ENCODE results near the gene BTN3A1. TPM values are rescaled to one million over a fixed set of nuclear protein-coding genes. Genes with fewer than 3 reads are reported as not detected.

BTN3A1 gene
- 23.8 and 41.1 TPM in 2 replicates for total RNA-seq

GRCh38 chr6:26401987-26402658 is at the start of gene BTN3A1:
Gene BTN3A1 (plus strand): TSS chr6:26402275. CDS start chr6:26405564, 3,289 bp downstream.

GRCh38 chr6:26457806-26458688 is 56.0 kb downstream of the BTN3A1 start, which contains the start of gene BTN2A1:
Gene BTN2A1 (plus strand): TSS chr6:26457955. CDS start chr6:26458637, 682 bp downstream.

Other genes with a start within 250 kb of the BTN3A1 start
- 30.5 and 35.4 TPM in 2 replicates for gene BTN3A2, start 37.1 kb upstream of the BTN3A1 start, total RNA-seq
- gene BTN2A2, start 19.2 kb upstream of the BTN3A1 start, total RNA-seq: 9.2 and 10.0 TPM in 2 replicates
- 20.1 and 36.2 TPM in 2 replicates for gene BTN3A3, start 38.2 kb downstream of the BTN3A1 start, total RNA-seq
- gene BTN2A1, start 55.7 kb downstream of the BTN3A1 start, total RNA-seq: 16.5 and 17.1 TPM in 2 replicates
- not detected in 2 replicates for gene BTN1A1, start 98.0 kb downstream of the BTN3A1 start, total RNA-seq
- gene HMGN4, start 136.1 kb downstream of the BTN3A1 start, total RNA-seq: 54.4 and 61.7 TPM in 2 replicates
- 9.8 and 11.4 TPM in 2 replicates for gene ABT1, start 194.7 kb downstream of the BTN3A1 start, total RNA-seq

Data from smooth muscle cell of the pulmonary artery (primary cell).